OCI-LY7 (cell line): ENCODE measurements around the gene OLFM2. TPM values are rescaled to one million over a fixed set of nuclear protein-coding genes. Genes with fewer than 3 reads are reported as not detected.

ENCODE experiments used
- BruUV-seq: library from RNA; stranded (reverse); fragments of 400-500 nt; replicated peaks from 2 replicates; lab custom pipeline; 2021; lab: Mats Ljungman, UMichigan
- CTCF ChIA-PET: fragments of 300-600 bp; sonication (Branson Sonifier 250); formaldehyde crosslinking; loops from one replicate; lab custom pipeline; 2022; ENCODE audit warnings: antibody characterized with exemption; ENCODE audit not compliant: unreplicated experiment; lab: Charles Lee
- POLR2A ChIA-PET: fragments of 300-600 bp; sonication (Branson Sonifier 250); formaldehyde crosslinking; loops from one replicate; lab custom pipeline; 2022; ENCODE audit warnings: antibody characterized with exemption; lab: Charles Lee
- DNase-seq: peaks from one replicate; pipeline ENCODE4 v3.0.0-alpha.2; 2015; ENCODE audit warnings: low spot score
- H2AFZ ChIP-seq: fragments of 200-600 bp; sonication (generic), shearing (Covaris generic); 2 replicates; pipeline ENCODE4 v1.6.1; 2014; ENCODE audit warnings: mild to moderate bottlenecking, antibody characterized with exemption, low read length, moderate library complexity
- H3K27ac ChIP-seq: fragments of 200-600 bp; sonication (generic); 2 replicates; pipeline ENCODE4 v1.5.1; 2014; ENCODE audit warnings: mixed run types, low read depth, mild to moderate bottlenecking, moderate library complexity, low read length, inconsistent platforms; ENCODE audit not compliant: poor library complexity, severe bottlenecking
- H3K36me3 ChIP-seq: fragments of 200-600 bp; sonication (generic); 2 replicates; pipeline ENCODE4 v1.6.1; 2014; ENCODE audit warnings: mild to moderate bottlenecking, antibody characterized with exemption, low read length, moderate library complexity, mixed read lengths; ENCODE audit not compliant: insufficient read depth
- H3K4me1 ChIP-seq: fragments of 200-600 bp; sonication (generic); 2 replicates; pipeline ENCODE4 v1.5.1; 2014; ENCODE audit warnings: mild to moderate bottlenecking, low read length; ENCODE audit not compliant: insufficient read depth, poor library complexity, severe bottlenecking
- H3K4me2 ChIP-seq: fragments of 200-600 bp; sonication (generic); 2 replicates; pipeline ENCODE4 v1.6.1; 2014; ENCODE audit warnings: mild to moderate bottlenecking, low read length
- H3K4me3 ChIP-seq: fragments of 200-600 bp; sonication (generic); 2 replicates; pipeline ENCODE4 v1.5.1; 2014; ENCODE audit warnings: mild to moderate bottlenecking, low read depth, low read length; ENCODE audit not compliant: poor library complexity, severe bottlenecking
- H3K79me2 ChIP-seq: fragments of 200-600 bp; sonication (generic); 2 replicates; pipeline ENCODE4 v1.6.1; 2016; ENCODE audit warnings: low read depth, mild to moderate bottlenecking, low read length, moderate library complexity, mixed read lengths; ENCODE audit not compliant: insufficient read depth
- H3K9me2 ChIP-seq: fragments of 200-600 bp; sonication (generic); 2 replicates; pipeline ENCODE4 v1.6.1; 2016; ENCODE audit warnings: mild to moderate bottlenecking, low read length, mixed read lengths; ENCODE audit not compliant: insufficient read depth
- H3K9me3 ChIP-seq: fragments of 200-600 bp; sonication (generic); 2 replicates; pipeline ENCODE4 v1.6.1; 2014; ENCODE audit warnings: mild to moderate bottlenecking, mixed run types, low read length, mixed read lengths
- H4K20me1 ChIP-seq: fragments of 200-600 bp; sonication (generic); 2 replicates; pipeline ENCODE4 v1.6.1; 2014; ENCODE audit warnings: mild to moderate bottlenecking, antibody characterized with exemption, low read length, moderate library complexity, mixed read lengths; ENCODE audit not compliant: insufficient read depth
- CTCF ChIP-seq: fragments of 200-600 bp; sonication (generic); conservative IDR thresholded peaks from 2 replicates; pipeline ENCODE4 v1.5.1; 2014; ENCODE audit warnings: mild to moderate bottlenecking, antibody characterized with exemption, low read length, moderate library complexity, mixed read lengths
- EZH2phosphoT487 ChIP-seq: fragments of 200-600 bp; sonication (generic); IDR thresholded peaks from 2 replicates; pipeline ENCODE4 v1.6.1; 2018; ENCODE audit warnings: low read depth, borderline replicate concordance, mild to moderate bottlenecking, mixed run types, antibody characterized with exemption, low read length, moderate library complexity, mixed read lengths
- intact Hi-C: fragments of 100-400 bp; cut with micrococcal nuclease; formaldehyde crosslinking; loops from one replicate; pipeline ENCODE4 v1.10.0; 2022; ENCODE audit not compliant: unreplicated experiment
- total RNA-seq, 2 experiments: library from RNA; depleted of rRNA in 1 of 2; stranded (reverse); fragments of >200 nt in 1 of 2; shearing (Covaris generic) in 1 of 2; gene quantifications; 2 replicates each; pipeline ENCODE4 v1.2.3, GENCODE V29; 2014 to 2022

Gene OLFM2
- total RNA-seq, 2 experiments from 2014 or later, result not detected

- H3K9me2 ChIP-seq, result no peaks in the 10 kb centered on the region
- peak; percentile 35 for DNase-seq
- H3K9me3 ChIP-seq, result no peaks in the 10 kb centered on the region
- H3K4me3 ChIP-seq, result peak overlapping the region; percentile 91
- peaks cover 17% of the 10 kb centered on the region for H3K79me2 ChIP-seq
- peaks cover 42% of the 10 kb centered on the region for H3K36me3 ChIP-seq
- H2AFZ ChIP-seq, result no peak overlapping the region
- intact Hi-C loops, result no loop called here
- no TSS peak for BruUV-seq
- POLR2A ChIA-PET, result interaction anchor here (0.6 to 1.2 kb wide), 2 partner anchors 8 to 10 kb away, joined by 6 to 7 read pairs; partner anchors contain the start of gene UBL5
- CTCF ChIA-PET, result no interaction called here
- peak overlapping the region; percentile 24 for H3K27ac ChIP-seq
- H3K4me1 ChIP-seq, result peaks cover 17% of the 10 kb centered on the region
- peak overlapping the region; percentile 70 for H3K4me2 ChIP-seq
- TF ChIP-seq EZH2phosphoT487 (no peak), CTCF (peak; percentile 18; the same call in 1 of the 2 replicates)
- H4K20me1 ChIP-seq, result no peaks in the 10 kb centered on the region
These were observed 100.3 kb downstream of the OLFM2 start for GRCh38 chr19:9836021-9836420.

- H3K4me3 ChIP-seq, result peak overlapping the region; percentile 91
- H3K4me2 ChIP-seq, result peak overlapping the region; percentile 70
- no peak for DNase-seq
- H2AFZ ChIP-seq, result no peak overlapping the region
- H3K4me1 ChIP-seq, result peaks cover 17% of the 10 kb centered on the region
- ChIA-PET CTCF (no interaction called here), POLR2A (interaction anchor here (0.6 to 1.3 kb wide), 2 partner anchors 10 to 184 kb away, joined by 3 to 7 read pairs; no protein-coding TSS in a partner anchor)
- no peaks in the 10 kb centered on the region for H3K9me3 ChIP-seq
- BruUV-seq, result no TSS peak
- H3K9me2 ChIP-seq, result no peaks in the 10 kb centered on the region
- H4K20me1 ChIP-seq, result no peaks in the 10 kb centered on the region
- peaks cover 41% of the 10 kb centered on the region for H3K36me3 ChIP-seq
- H3K79me2 ChIP-seq, result peaks cover 19% of the 10 kb centered on the region
- intact Hi-C loops, result no loop called here
- no peak for TF ChIP-seq EZH2phosphoT487
- no peak for TF ChIP-seq CTCF
- peak overlapping the region; percentile 24 for H3K27ac ChIP-seq
These were observed 100.8 kb downstream of the OLFM2 start for GRCh38 chr19:9835507-9835949.
